Thyroid gland (tissue), 4 donors: ENCODE results near the gene SLC5A12.

ENCODE experiments used
- CTCF ChIP-seq, 6 experiments: fragments of 200-600 bp in 3 of 6; fragments of 450-650 bp in 3 of 6; sonication (generic) in 3 of 6; IDR thresholded peaks; one replicate each; pipeline ENCODE4 v1.5.1; 2016 to 2019; ENCODE audit warnings: antibody characterized with exemption in 6 of 6, mild to moderate bottlenecking in 2 of 6, inconsistent platforms in 1 of 6, moderate library complexity in 1 of 6
- POLR2A ChIP-seq, 2 donors: fragments of 450-650 bp; IDR thresholded peaks; one replicate each; pipeline ENCODE4 v1.6.1; 2017; ENCODE audit warnings: antibody characterized with exemption in 2 of 2, mild to moderate bottlenecking in 2 of 2, moderate library complexity in 1 of 2

GRCh38 chr11:26749927-26750326 is 28.1 kb upstream of the SLC5A12 start:
- TF ChIP-seq POLR2A (IDR thresholded peaks at IDR 0.05): no peak
- TF ChIP-seq CTCF (IDR thresholded peaks at IDR 0.05): no peak
